Skin epidermis (tissue), 12 donors: ENCODE measurements around the gene PRKCQ.
A peak's percentile ranks its signal among the peaks of the same experiment; 100 is the strongest.

Experiments
- H3K27ac ChIP-seq, 21 experiments: fragments of 200-600 bp; sonication (generic) in 11 of 21; one replicate each; pipeline ENCODE4 v1.5.0; 2020; ENCODE audit warnings: mild to moderate bottlenecking in 3 of 21, inconsistent platforms in 2 of 21, moderate library complexity in 2 of 21
- H3K4me3 ChIP-seq, 7 experiments: fragments of 200-600 bp; sonication (generic) in 2 of 7; one replicate each; pipeline ENCODE4 v1.5.0; 2020; ENCODE audit warnings: inconsistent platforms in 2 of 7, mild to moderate bottlenecking in 2 of 7, moderate library complexity in 1 of 7

PRKCQ gene

GRCh38 chr10:6579904-6580278 lies at the start of gene PRKCQ:
PRKCQ (minus strand) TSS chr10:6580276; CDS start chr10:6515135, 65,141 bp downstream.
- Histone ChIP-seq H3K27ac (peak within 1 kb of the TSS in 19 of 21 experiments; percentile 18 to 95 (median 80)), H3K4me3 (peak within 1 kb of the TSS; percentile 40 to 63 (median 49))

- H3K4me3 ChIP-seq, result no peak overlapping the region
- no peak overlapping the region for H3K27ac ChIP-seq
These were observed 45.4 kb upstream of the PRKCQ start for GRCh38 chr10:6625428-6625827.

- H3K27ac ChIP-seq, result no peak overlapping the region
- no peak overlapping the region for H3K4me3 ChIP-seq
These were observed 44.3 kb upstream of the PRKCQ start for GRCh38 chr10:6624392-6624791.

- Histone ChIP-seq H3K27ac (no peak overlapping the region), H3K4me3 (no peak overlapping the region)
These were observed 42.8 kb upstream of the PRKCQ start for GRCh38 chr10:6622921-6623320.

GRCh38 chr10:6621536-6621935 lies 41.5 kb upstream of the PRKCQ start:
- H3K27ac ChIP-seq, result no peak overlapping the region
- H3K4me3 ChIP-seq, result no peak overlapping the region

- no peak overlapping the region for H3K27ac ChIP-seq
- H3K4me3 ChIP-seq, result no peak overlapping the region
These were observed 39.6 kb upstream of the PRKCQ start for GRCh38 chr10:6619660-6620059.

GRCh38 chr10:6618340-6618739 lies 38.3 kb upstream of the PRKCQ start:
- H3K27ac ChIP-seq, result no peak overlapping the region
- H3K4me3 ChIP-seq, result no peak overlapping the region

- H3K27ac ChIP-seq, result no peak overlapping the region
- no peak overlapping the region for H3K4me3 ChIP-seq
These were observed 37.4 kb upstream of the PRKCQ start for GRCh38 chr10:6617309-6618076.

GRCh38 chr10:6615971-6616370 lies 35.9 kb upstream of the PRKCQ start:
- Histone ChIP-seq H3K27ac (no peak overlapping the region), H3K4me3 (no peak overlapping the region)

- no peak overlapping the region for H3K27ac ChIP-seq
- no peak overlapping the region for H3K4me3 ChIP-seq
These were observed 32.3 kb upstream of the PRKCQ start for GRCh38 chr10:6612371-6612770.

GRCh38 chr10:6610647-6611046 lies 30.6 kb upstream of the PRKCQ start:
- no peak overlapping the region for H3K27ac ChIP-seq
- no peak overlapping the region for H3K4me3 ChIP-seq

- H3K27ac ChIP-seq, result no peak overlapping the region
- H3K4me3 ChIP-seq, result no peak overlapping the region
These were observed 29.5 kb upstream of the PRKCQ start for GRCh38 chr10:6609625-6610024.

- Histone ChIP-seq H3K27ac (no peak overlapping the region), H3K4me3 (no peak overlapping the region)
These were observed 27.7 kb upstream of the PRKCQ start for GRCh38 chr10:6607778-6608177.

- Histone ChIP-seq H3K27ac (no peak overlapping the region), H3K4me3 (no peak overlapping the region)
These were observed 27.1 kb upstream of the PRKCQ start for GRCh38 chr10:6607182-6607581.

GRCh38 chr10:6603142-6604125 lies 23.4 kb upstream of the PRKCQ start:
- no peak overlapping the region for H3K27ac ChIP-seq

GRCh38 chr10:6602700-6603084 lies 22.6 kb upstream of the PRKCQ start:
- no peak overlapping the region for H3K4me3 ChIP-seq
- no peak overlapping the region for H3K27ac ChIP-seq

More at GRCh38 chr10:6603142-6604125, 23.4 kb upstream of the PRKCQ start:
- H3K4me3 ChIP-seq, result no peak overlapping the region

GRCh38 chr10:6602026-6602699 lies 22.1 kb upstream of the PRKCQ start:
- Histone ChIP-seq H3K4me3 (no peak overlapping the region), H3K27ac (no peak overlapping the region)

- Histone ChIP-seq H3K4me3 (no peak overlapping the region), H3K27ac (no peak overlapping the region)
These were observed 21.2 kb upstream of the PRKCQ start for GRCh38 chr10:6601246-6601805.

- H3K4me3 ChIP-seq, result no peak overlapping the region
- no peak overlapping the region for H3K27ac ChIP-seq
These were observed 20.3 kb upstream of the PRKCQ start for GRCh38 chr10:6600224-6600987.
